AG20443 (cell line): Measurements from ENCODE around the gene ITGB6.

ENCODE experiments used
- DNase-seq: peaks from one replicate; pipeline ENCODE4 v3.0.0; 2012; ENCODE audit warnings: low spot score, mixed read lengths

Gene ITGB6

DNA sequence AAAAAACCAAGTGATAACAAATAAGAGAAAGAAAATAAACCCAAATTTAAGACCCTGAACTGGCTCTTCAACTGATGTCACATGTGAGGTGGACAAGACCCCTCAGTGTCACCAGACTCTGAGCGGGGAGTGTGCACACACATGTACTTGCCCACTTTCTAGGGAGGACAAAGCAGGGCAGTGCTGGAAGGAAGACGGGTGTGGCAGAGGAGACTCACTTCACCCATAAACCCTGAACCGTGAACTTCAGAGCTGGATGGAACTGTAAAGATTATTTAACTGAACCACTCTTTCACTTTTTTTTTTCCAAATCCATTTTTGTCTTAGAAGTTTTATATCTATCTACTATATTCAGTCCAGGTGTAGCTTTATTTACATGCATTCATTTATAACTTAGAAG, 149.9 kb downstream of the ITGB6 start:
- DNase-seq = no peak
